ENCODE results near the gene ZSCAN10. TPM values are rescaled to one million over a fixed set of nuclear protein-coding genes. Genes with fewer than 3 reads are reported as not detected.
"Not testable (repeated sequence)": the region's sequence is repeated elsewhere in the genome, so short reads cannot be mapped to it uniquely, and the experiment has no call there.

Gene ZSCAN10
- total and polyA plus RNA-seq, 10 donors, result 0.02 to 0.85 (median 0.06) TPM; not detected in 7

GRCh38 chr16:3076577-3076976 lies 22.5 kb downstream of the ZSCAN10 start:
- WGBS, 5 donors, result 40 to 68% (median 61%) methylated on average over 5 to 6 of the region's 6 CpGs
- no peaks in the 10 kb centered on the region for H3K27me3 ChIP-seq (replicated peaks in 1 of 7)
- peaks cover 0 to 30% (median 0%) of the 10 kb centered on the region in 6 donors for H3K36me3 ChIP-seq
- intact Hi-C loops (cut with DNase I; ENCODE audit: low total_unique reads), result no loop called here
- TF ChIP-seq CTCF (IDR thresholded peaks at IDR 0.05 in 8 of 11, conservative IDR thresholded peaks at IDR 0.05 in 3 of 11), result peak in 1 of 11 experiments; percentile 9
- TF ChIP-seq POLR2AphosphoS5 (IDR thresholded peaks at IDR 0.05), result no peak
- H3K4me1 ChIP-seq, result peaks cover 4 to 77% (median 51%) of the 10 kb centered on the region in 6 donors
- peak overlapping the region in 7 of 8 donors; percentile 40 to 93 (median 85) for H3K27ac ChIP-seq
- peak overlapping the region in 1 of 8 donors; percentile 53 for H3K4me3 ChIP-seq
- H3K9me3 ChIP-seq, result no peaks in the 10 kb centered on the region
- peak; percentile 70 for DNase-seq

GRCh38 chr16:3075946-3076345 lies 23.1 kb downstream of the ZSCAN10 start:
- Histone ChIP-seq H3K36me3 (peaks cover 0 to 26% (median 0%) of the 10 kb centered on the region in 6 donors), H3K4me3 (peak overlapping the region in 1 of 8 donors; percentile 53), H3K4me1 (peaks cover 4 to 79% (median 53%) of the 10 kb centered on the region in 6 donors), H3K27ac (peak overlapping the region in 7 of 8 donors; percentile 40 to 93 (median 85))
- H3K9me3 ChIP-seq; H3K27me3 ChIP-seq (replicated peaks in 1 of 7); intact Hi-C loops (cut with DNase I; ENCODE audit: low total_unique reads): not testable (repeated sequence)
- peak; percentile 72 for DNase-seq
- 74 to 90% (median 86%) methylated on average over 6 of the region's 6 CpGs for WGBS, 5 donors

- intact Hi-C loops (cut with DNase I; ENCODE audit: low total_unique reads), result no loop called here
- peak overlapping the region in 7 of 8 donors; percentile 80 to 93 (median 85) for H3K27ac ChIP-seq
- peaks cover 4 to 81% (median 53%) of the 10 kb centered on the region in 6 donors for H3K4me1 ChIP-seq
- peak; percentile 80 for DNase-seq
- H3K4me3 ChIP-seq, result peak overlapping the region in 1 of 8 donors; percentile 53
- 46 to 63% (median 56%) methylated on average over 8 to 10 of the region's 10 CpGs for WGBS, 5 donors
- no peaks in the 10 kb centered on the region for H3K27me3 ChIP-seq (replicated peaks in 1 of 7)
- H3K36me3 ChIP-seq, result peaks cover 0 to 25% (median 0%) of the 10 kb centered on the region in 6 donors
- H3K9me3 ChIP-seq, result no peaks in the 10 kb centered on the region
- TF ChIP-seq POLR2A (IDR thresholded peaks at IDR 0.05) (no peak), CTCF (IDR thresholded peaks at IDR 0.05 in 8 of 11, conservative IDR thresholded peaks at IDR 0.05 in 3 of 11) (no peak)
Observed at GRCh38 chr16:3075523-3075915, 23.6 kb downstream of the ZSCAN10 start.

- Histone ChIP-seq H3K27me3 (replicated peaks in 1 of 7) (no peaks in the 10 kb centered on the region), H3K36me3 (peaks cover 0 to 27% (median 0%) of the 10 kb centered on the region in 6 donors), H3K4me3 (peak overlapping the region in 2 of 8 donors; percentile 5 to 53), H3K9me3 (no peaks in the 10 kb centered on the region), H3K27ac (peak overlapping the region in 7 of 8 donors; percentile 80 to 93 (median 85)), H3K4me1 (peaks cover 4 to 85% (median 54%) of the 10 kb centered on the region in 6 donors)
- WGBS, 5 donors, result 18 to 34% (median 29%) methylated on average over 8 to 9 of the region's 9 CpGs
- peak; percentile 94 for DNase-seq
- TF ChIP-seq CTCF (IDR thresholded peaks at IDR 0.05 in 8 of 11, conservative IDR thresholded peaks at IDR 0.05 in 3 of 11) (no peak), POLR2AphosphoS5 (IDR thresholded peaks at IDR 0.05) (peak in 2 of 3 donors; percentile 68 to 86), POLR2A (IDR thresholded peaks at IDR 0.05) (no peak)
- intact Hi-C loops (cut with DNase I; ENCODE audit: low total_unique reads), result no loop called here
Observed at GRCh38 chr16:3074860-3075522, 24.1 kb downstream of the ZSCAN10 start.

Measured in spleen (tissue), 11 donors.